Adipose tissue (tissue), 3 donors: Measurements from ENCODE around the gene CCT5. TPM values are rescaled to one million over a fixed set of nuclear protein-coding genes. Genes with fewer than 3 reads are reported as not detected.
"Not testable (repeated sequence)": the region's sequence is repeated elsewhere in the genome, so short reads cannot be mapped to it uniquely, and the experiment has no call there.

ENCODE experiments used
- H3K27ac ChIP-seq: one replicate; pipeline ENCODE4 v1.5.1; 2013; ENCODE audit warnings: low read depth, low read length
- whole genome bisulfite sequencing, 3 donors: extraction: QIAGEN DNeasy Blood & Tissue Kit; methylation state at CpG; one replicate each; pipeline ENCODE4 v1.1.7; 2013; 5-methylcytosine and 5-hydroxymethylcytosine counted together
- polyA plus RNA-seq, 3 donors: library from polyadenylated mRNA; stranded (reverse); fragments of 200-250 nt; gene quantifications; one replicate each; pipeline ENCODE4 v1.2.3, GENCODE V29; 2013
- donor health status: healthy with polysubstance abuse.
- donor health status: Bipolar disorder and iron deficiency.
- donor health status: healthy.

Gene CCT5
- polyA plus RNA-seq, 3 donors = 80.2 to 237 (median 107) TPM

DNA sequence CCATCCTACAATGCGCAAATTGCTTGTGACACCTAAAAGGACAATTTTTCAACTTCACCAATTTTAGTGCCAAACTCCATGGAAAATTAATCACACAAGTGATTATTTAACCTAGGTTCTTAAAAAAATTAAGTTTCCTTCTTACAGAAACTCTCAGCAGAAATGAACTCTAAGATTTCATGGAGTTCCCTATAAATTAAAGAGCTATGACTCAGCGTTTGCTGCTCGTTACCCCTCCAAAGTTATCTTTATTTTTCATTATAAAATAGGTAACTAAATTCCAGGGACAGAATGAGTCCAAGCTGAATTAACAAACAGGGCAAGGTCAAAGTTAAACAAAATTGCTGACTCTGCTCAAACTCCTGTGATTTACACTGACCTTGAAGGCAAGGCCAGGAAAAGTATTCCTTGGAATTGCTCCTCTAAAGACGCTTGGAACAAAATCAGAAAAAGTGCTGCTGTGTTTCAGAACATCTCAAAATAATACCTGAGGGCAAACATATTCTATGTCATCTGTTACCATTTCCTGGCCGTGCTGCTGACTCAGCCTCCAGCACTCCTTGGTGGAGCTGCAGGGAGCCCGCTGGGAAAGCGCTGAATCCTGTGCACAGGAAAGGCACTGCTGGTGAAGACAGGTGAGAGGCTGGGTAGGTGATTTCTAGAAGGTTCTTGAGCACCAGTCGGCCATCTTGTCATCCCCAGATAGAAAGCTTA, 60.1 kb downstream of the CCT5 start:
- 41 to 66% (median 65%) methylated on average over 8 of the region's 8 CpGs for WGBS, 3 donors
- no peak overlapping the region for H3K27ac ChIP-seq

DNA sequence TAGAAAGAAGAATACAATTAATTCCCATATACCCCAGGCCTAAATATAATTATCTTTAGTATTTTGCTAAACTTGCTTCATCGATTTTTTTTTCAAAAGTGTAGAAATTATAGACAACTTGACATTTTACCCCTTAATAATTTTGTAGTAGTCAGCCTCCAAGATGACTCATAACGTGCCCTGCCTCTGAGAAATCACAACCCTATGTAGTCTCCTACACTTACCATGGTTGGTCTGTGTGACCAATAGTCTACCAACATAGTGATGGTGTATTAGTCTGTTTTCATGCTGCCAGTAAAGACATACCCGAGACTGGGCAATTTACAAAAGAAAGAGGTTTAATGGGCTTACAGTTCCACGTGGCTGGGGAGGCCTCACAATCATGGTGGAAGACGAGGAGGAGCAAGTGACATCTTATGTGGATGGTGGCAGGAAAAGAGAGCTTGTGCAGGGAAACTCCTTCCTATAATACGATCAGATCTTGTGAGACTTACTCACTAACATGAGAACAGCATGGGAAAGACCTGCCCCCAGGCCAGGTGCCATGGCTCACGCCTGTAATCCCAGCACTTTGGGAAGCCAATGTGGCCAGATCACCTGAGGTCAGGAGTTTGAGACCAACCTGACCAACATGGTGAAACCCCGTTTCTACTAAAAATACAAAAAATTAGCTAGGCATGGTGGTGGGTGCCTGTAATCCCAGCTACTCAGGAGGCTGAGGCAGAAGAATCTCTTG, 60.9 kb downstream of the CCT5 start:
- 76 to 79% (median 78%) methylated on average over 8 of the region's 8 CpGs for WGBS, 3 donors
- not testable (repeated sequence) for H3K27ac ChIP-seq

DNA sequence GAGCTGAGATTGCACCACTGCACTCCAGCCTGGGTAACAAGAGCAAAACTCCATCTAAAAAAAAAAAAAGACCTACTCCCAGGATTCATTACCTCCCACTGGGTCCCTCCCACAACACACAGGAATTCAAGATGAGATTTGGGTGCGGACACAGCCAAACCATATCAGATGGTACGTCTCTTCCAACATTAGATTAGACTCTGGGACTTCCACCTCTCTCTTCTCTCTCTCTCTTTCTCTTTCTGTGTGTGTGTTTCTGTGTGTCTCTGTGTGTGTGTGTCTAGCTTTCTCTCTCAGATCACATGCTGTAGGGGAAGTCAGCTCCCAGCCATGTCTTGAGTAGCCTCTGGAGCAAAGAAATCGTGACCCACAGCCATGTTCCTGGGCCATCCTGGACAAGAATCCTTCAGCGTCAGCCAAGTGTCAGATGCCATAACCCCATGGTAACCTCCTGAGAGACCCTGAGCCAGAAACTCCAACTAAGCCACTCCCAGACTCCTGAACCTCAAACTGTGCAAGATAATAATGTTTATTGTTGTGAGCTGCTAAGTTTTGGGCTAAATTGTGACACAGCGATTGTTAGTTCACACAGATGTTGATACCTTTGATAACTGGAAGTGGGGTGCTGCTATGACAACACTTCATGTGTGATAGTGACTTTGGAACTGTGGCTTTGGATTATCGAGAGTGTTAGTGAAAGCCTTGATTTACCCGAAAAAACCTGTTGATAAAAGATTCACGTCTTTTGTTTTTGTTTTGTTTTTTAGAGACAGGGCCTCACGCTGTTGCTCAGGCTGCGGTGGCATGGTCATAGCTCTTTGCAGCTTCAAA, 61.7 kb downstream of the CCT5 start:
- H3K27ac ChIP-seq = no peak overlapping the region
- WGBS, 3 donors = 75 to 79% (median 77%) methylated on average over 10 of the region's 10 CpGs

DNA sequence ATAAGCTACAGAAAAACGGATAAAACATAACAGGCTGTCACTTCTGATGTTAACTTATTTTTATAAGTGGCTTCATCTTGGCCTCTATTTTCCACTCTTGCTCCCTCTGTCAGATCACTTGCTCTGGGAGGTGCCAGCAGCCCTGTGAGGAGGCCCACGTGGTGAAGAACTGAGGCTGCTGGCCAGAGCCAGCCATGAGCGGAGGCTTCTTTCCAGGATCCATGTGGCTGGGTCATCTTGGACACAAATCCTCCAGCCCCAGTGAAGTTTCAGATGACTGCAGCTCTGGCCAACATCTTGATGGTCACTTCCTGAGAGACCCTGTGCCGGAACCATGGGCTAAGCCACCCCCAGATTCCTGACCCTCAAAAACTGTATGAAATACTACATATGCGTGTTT, 65.1 kb downstream of the CCT5 start:
- H3K27ac ChIP-seq = no peak overlapping the region
- WGBS, 3 donors = 69 to 87% (median 80%) methylated on average over 5 of the region's 5 CpGs

Other genes starting within 250 kb of the CCT5 start
- 10 to 100 TPM in 2 of 3 donors, 1 to 10 TPM in 1; 5.1 to 13.4 (median 12.9) TPM for gene ATPSCKMT, start 392 bp upstream of the CCT5 start, polyA plus RNA-seq
- 10 to 100 TPM; 14.3 to 28.5 (median 25.6) TPM for gene CMBL, start 57.6 kb downstream of the CCT5 start, polyA plus RNA-seq
- 10 to 100 TPM; 32.5 to 42.6 (median 33.5) TPM for gene MARCHF6, start 103.4 kb downstream of the CCT5 start, polyA plus RNA-seq
- gene ROPN1L, start 191.6 kb downstream of the CCT5 start, polyA plus RNA-seq = 1 to 10 TPM in 2 of 3 donors, under 1 TPM in 1; 0.89 to 2.6 (median 2.1) TPM